ENCODE measurements around the gene ZNF865.

GRCh38 chr19:55594996-55595545, 10.4 kb upstream of the ZNF865 start:
- TF ChIP-seq NFYB (CRISPR knock-in tag; conservative IDR thresholded peaks at IDR 0.05; ENCODE audit: low read depth) (no peak), SP1 (CRISPR knock-in tag; conservative IDR thresholded peaks at IDR 0.05) (no peak), JUN (CRISPR knock-in tag; IDR thresholded peaks at IDR 0.05) (no peak), ATF3 (CRISPR knock-in tag; conservative IDR thresholded peaks at IDR 0.05) (no peak), ATF6 (CRISPR knock-in tag; IDR thresholded peaks at IDR 0.05) (no peak)
- TF ChIP-seq, protein P1, sequence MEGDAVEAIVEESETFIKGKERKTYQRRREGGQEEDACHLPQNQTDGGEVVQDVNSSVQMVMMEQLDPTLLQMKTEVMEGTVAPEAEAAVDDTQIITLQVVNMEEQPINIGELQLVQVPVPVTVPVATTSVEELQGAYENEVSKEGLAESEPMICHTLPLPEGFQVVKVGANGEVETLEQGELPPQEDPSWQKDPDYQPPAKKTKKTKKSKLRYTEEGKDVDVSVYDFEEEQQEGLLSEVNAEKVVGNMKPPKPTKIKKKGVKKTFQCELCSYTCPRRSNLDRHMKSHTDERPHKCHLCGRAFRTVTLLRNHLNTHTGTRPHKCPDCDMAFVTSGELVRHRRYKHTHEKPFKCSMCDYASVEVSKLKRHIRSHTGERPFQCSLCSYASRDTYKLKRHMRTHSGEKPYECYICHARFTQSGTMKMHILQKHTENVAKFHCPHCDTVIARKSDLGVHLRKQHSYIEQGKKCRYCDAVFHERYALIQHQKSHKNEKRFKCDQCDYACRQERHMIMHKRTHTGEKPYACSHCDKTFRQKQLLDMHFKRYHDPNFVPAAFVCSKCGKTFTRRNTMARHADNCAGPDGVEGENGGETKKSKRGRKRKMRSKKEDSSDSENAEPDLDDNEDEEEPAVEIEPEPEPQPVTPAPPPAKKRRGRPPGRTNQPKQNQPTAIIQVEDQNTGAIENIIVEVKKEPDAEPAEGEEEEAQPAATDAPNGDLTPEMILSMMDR (IDR thresholded peaks at IDR 0.05) = no peak
